ENCODE results near the gene RNF166. TPM values are rescaled to one million over a fixed set of nuclear protein-coding genes. Genes with fewer than 3 reads are reported as not detected.

The RNF166 gene
- total RNA-seq, 1 experiment from 2014 or later, result 36.3 TPM

DNA sequence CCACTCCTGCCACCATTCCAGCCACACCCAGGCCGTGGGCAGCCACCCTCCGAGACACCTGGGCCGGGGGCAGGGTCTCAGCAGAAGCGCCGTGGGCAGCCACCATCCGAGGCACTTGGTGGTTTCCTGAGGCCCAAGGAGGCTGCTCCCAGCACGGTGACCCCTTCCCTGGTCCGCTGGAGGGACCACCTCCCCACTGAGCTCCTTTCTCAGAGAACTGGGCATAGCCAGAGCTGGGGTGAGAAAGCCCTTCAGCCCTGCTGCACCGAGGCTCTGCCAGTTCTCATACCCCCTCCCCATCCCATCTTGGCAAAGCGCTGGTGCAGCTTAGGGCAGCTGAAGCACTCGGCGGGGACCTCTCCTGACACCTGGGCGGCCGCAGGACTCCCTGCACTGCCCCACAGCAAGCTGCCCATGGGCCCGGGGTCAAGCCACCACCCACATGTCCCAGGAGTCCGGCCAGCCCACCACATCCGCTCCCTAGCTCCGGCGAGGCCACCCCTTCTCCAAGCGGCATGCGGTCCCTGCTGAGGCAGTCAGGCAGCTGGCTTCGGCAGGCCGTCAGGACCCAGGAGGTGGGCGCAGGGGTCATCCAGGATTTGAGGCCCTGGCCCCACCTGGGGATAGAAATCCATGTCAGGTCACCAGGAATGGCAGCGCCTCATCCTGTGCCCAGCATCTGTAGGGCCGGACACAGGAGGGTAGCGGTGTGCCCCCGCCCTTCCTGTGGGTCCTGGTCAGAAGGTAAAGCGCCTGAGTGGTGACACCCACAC lies 54.0 kb downstream of the RNF166 start:
- H3K27ac ChIP-seq (ENCODE audit: low read depth, low read length, poor library complexity, severe bottlenecking), result no peak overlapping the region

GRCh38 chr16:88651276-88651988 lies 54.8 kb downstream of the RNF166 start:
- Histone ChIP-seq H3K4me1 (ENCODE audit: insufficient read depth, low read length, poor library complexity, severe bottlenecking) (peaks cover 17% of the 10 kb centered on the region), H3K9me3 (ENCODE audit: low read depth, low read length, poor library complexity, severe bottlenecking) (no peaks in the 10 kb centered on the region), H3K27me3 (replicated peaks; ENCODE audit: insufficient read depth, low read depth, low read length, poor library complexity) (no peaks in the 10 kb centered on the region), H3K4me3 (ENCODE audit: low read depth, low read length, poor library complexity, severe bottlenecking) (peak overlapping the region; percentile 74), H3K36me3 (ENCODE audit: insufficient read depth, low read length, poor library complexity, severe bottlenecking) (peaks cover 30% of the 10 kb centered on the region), H3K27ac (ENCODE audit: low read depth, low read length, poor library complexity, severe bottlenecking) (no peak overlapping the region)
- DNase-seq (ENCODE audit: low spot score), result no peak
- CTCF ChIA-PET, result no interaction called here
- intact Hi-C loops (cut with micrococcal nuclease; ENCODE audit: unreplicated experiment), result no loop called here
- POLR2A ChIA-PET (ENCODE audit: low non-redundant PET), result no interaction called here
- BruUV-seq (replicated peaks), result no TSS peak
- TF ChIP-seq CTCF (conservative IDR thresholded peaks at IDR 0.05; ENCODE audit: low read depth, low read length) (no peak), EZH2 (IDR thresholded peaks at IDR 0.05; ENCODE audit: borderline replicate concordance, low read depth, low read length, poor library complexity, severe bottlenecking) (no peak)

More for the DNA sequence above, 54.0 kb downstream of the RNF166 start:
- H3K9me3 ChIP-seq (ENCODE audit: low read depth, low read length, poor library complexity, severe bottlenecking), result no peaks in the 10 kb centered on the region
- TSS peak; percentile 33 for BruUV-seq (replicated peaks)
- H3K27me3 ChIP-seq (replicated peaks; ENCODE audit: insufficient read depth, low read depth, low read length, poor library complexity), result no peaks in the 10 kb centered on the region
- POLR2A ChIA-PET (ENCODE audit: low non-redundant PET), result no interaction called here
- no peak overlapping the region for H3K4me3 ChIP-seq (ENCODE audit: low read depth, low read length, poor library complexity, severe bottlenecking)
- H3K4me1 ChIP-seq (ENCODE audit: insufficient read depth, low read length, poor library complexity, severe bottlenecking), result peaks cover 17% of the 10 kb centered on the region
- H3K36me3 ChIP-seq (ENCODE audit: insufficient read depth, low read length, poor library complexity, severe bottlenecking), result peaks cover 36% of the 10 kb centered on the region
- intact Hi-C loops (cut with micrococcal nuclease; ENCODE audit: unreplicated experiment), result no loop called here
- CTCF ChIA-PET, result no interaction called here
- DNase-seq (ENCODE audit: low spot score), result no peak
- TF ChIP-seq CTCF (conservative IDR thresholded peaks at IDR 0.05; ENCODE audit: low read depth, low read length) (no peak), EZH2 (IDR thresholded peaks at IDR 0.05; ENCODE audit: borderline replicate concordance, low read depth, low read length, poor library complexity, severe bottlenecking) (no peak)

DNA sequence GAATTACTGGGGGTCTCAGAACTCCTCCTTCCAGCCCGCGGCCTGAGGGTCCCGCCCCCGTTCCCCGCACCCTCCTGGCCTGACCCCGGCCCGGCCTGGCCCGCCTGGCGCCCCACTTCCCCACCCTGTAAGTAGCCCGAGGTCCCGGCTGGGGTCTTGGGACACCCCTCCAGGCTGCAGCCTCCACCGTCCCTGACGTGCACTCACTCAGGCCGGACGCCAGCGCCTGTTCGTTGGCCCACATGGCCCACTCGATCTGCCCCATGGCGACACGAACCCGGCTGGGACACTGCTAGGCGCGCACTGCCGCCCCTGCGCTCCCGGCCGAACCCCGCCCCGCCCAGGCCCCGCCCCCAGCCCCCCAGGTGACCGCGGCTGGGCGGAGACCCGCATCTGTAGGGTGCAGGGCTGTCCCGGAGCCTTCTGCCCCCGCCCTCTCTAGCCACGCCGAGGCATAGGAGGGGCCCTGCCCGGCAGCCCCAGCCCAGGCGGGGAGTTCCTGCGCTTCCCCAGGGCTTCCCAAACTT lies 55.4 kb downstream of the RNF166 start, which contains the start of gene CYBA:
CYBA (minus strand) TSS at position 305 of the 527 bp plus-strand sequence; CDS start at position 265, 40 bp downstream.
- intact Hi-C loops (cut with micrococcal nuclease; ENCODE audit: unreplicated experiment), result no loop called here

More for the DNA sequence above, 55.4 kb downstream of the RNF166 start, which contains the start of gene CYBA:
- Histone ChIP-seq H3K4me3 (ENCODE audit: low read depth, low read length, poor library complexity, severe bottlenecking) (peak within 1 kb of the TSS; percentile 74), H3K27ac (ENCODE audit: low read depth, low read length, poor library complexity, severe bottlenecking) (peak within 1 kb of the TSS; percentile 70), H3K27me3 (replicated peaks; ENCODE audit: insufficient read depth, low read depth, low read length, poor library complexity) (no peaks in the 10 kb centered on the region), H3K9me3 (ENCODE audit: low read depth, low read length, poor library complexity, severe bottlenecking) (no peaks in the 10 kb centered on the region), H3K4me1 (ENCODE audit: insufficient read depth, low read length, poor library complexity, severe bottlenecking) (peaks cover 17% of the 10 kb centered on the region), H3K36me3 (ENCODE audit: insufficient read depth, low read length, poor library complexity, severe bottlenecking) (peaks cover 26% of the 10 kb centered on the region)
- DNase-seq (ENCODE audit: low spot score), result peak; percentile 69
- ChIA-PET CTCF (no interaction called here), POLR2A (ENCODE audit: low non-redundant PET) (no interaction called here)
- BruUV-seq (replicated peaks), result no TSS peak
- TF ChIP-seq CTCF (conservative IDR thresholded peaks at IDR 0.05; ENCODE audit: low read depth, low read length), result no peak
- no peak for TF ChIP-seq EZH2 (IDR thresholded peaks at IDR 0.05; ENCODE audit: borderline replicate concordance, low read depth, low read length, poor library complexity, severe bottlenecking)
